ENCODE results near the gene TBPL1.

- TF ChIP-seq POLR2A (IDR thresholded peaks at IDR 0.05) (no peak), CTCF (IDR thresholded peaks at IDR 0.05) (peak; percentile 62 to 80 (median 70))
These were observed 20.3 kb downstream of the TBPL1 start for GRCh38 chr6:133973109-133973971.

Measured in tibial nerve (tissue), 3 donors.